HL-60/S4 (cell line): ENCODE measurements around the gene ATXN1.

Experiments used
- in situ Hi-C: fragments of 300-500 bp; cut with MboI; formaldehyde crosslinking; loops from 2 replicates; pipeline ENCODE4 v1.14.3; 2022; ENCODE audit warnings: low sequenced_read_pairs

Gene ATXN1

DNA sequence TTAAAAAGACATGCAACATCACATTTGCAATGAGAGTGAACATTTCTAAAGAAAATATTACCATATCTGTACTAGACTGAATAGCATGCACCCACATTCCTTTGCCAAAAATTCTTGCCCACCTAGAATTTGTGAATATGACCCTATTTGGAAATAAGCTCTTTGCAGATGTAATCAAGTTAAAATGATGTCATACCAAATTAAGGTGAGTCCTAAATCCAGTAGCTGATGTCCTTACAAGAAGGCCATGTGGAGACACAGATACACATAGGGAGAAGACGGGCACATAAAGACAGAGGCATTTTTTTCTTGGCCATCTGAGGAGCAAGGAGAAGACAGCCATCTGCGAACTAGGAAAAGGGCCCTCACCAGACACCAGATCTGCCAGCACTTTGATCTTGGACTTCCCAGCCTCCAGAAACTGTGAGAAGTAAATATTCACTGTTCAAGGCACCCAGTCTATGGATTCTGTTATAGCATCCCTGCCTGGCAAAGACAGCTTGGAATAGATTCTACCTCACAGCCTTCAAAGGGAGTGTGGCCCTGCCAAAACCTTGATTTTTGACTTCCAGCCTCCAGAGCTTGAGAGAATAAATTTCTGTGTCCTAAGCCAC is 22.8 kb upstream of the ATXN1 start:
- in situ Hi-C loops = no loop called here

DNA sequence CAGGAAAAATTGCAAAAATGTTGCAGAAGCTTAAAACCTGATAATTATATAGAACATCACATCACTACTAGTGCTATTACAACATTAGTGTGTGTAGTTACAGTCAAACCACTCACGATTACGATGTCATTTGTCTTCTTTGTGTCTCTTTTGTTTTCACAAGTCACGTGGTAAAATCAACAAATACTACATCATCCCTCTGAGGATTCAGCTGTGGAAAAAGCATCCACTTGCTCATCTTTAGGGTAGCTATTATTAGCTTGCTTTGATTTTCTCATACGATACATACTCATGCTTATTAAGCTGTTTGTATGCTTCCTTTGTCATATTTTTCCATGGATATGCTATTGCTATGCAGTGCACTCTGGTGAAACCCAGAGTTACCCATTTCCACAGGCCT is 22.2 kb upstream of the ATXN1 start:
- in situ Hi-C loops = no loop called here

DNA sequence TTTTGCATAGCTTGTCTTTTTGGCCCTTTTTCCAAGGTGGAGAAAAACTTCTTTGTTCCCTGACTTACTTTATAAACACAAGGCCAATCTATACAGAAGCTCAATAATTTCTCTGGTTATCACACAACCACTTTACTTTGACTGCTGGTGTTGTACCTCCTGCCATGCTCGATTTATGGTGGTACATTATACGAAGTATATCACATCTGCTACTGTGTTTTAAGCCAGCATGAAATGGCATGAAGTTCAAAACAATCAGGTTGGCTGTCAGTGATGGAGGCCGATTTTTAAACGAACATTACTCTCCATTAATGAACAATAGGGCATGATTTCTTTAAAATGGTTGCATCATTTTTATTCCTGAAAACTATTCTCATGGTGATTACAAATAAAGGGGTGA is 21.0 kb upstream of the ATXN1 start:
- in situ Hi-C loops = no loop called here

DNA sequence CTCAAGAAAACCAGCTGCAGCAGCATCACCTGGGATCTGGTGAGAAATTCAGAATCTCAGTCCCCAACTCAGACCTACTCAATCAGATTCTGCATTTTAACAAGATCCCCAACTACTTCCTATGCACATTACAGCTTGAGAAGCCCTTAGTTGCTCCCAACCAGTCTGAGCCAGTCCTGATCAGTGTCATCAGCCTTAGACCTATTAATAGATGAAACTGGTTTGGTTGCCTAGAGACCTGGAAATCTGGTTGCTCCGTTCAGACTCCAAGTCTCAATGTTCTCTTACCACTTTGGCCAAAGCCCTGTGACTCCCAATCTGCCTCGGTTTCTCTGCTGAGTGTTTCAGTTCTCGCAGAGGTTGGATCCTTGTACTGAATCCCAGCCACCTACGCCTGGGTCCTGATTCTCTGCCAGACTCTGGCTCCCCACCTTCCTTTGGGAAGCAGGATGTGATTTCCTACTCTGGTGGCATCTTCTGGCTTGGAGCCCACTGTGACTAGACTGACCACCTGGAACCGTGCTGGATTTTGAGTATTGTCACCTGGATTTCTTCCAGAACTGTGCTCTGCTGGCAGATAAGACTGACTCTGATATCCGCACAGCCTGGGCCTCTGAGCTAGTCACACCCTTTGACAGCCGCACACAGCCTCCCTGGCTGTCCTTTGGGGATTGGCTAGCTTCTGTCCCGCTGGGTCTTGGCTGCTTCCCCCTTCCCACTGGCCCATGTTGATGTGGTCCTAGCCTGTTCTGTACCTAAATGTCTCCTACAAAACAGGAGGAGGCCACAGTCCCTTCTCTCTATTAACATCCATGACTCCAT is 20.3 kb upstream of the ATXN1 start:
- in situ Hi-C loops = no loop called here

DNA sequence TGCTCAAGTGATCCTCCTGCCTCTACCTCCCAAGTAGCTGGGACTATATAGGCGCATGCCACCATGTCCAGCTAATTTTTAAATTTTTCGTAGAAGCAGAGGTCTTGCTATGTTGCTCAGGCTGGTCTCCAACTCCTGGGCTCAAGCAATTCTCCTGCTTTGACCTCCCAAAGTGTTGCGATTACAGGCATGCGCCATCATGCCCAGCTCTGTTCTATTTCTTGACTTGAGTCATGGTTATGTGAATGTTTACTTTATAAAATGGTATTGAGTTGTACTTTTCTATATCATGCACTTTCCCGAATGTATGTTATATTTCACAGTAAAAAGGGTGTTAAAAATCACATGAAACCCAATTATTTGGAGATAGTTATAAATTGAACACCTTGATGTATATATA is 17.3 kb upstream of the ATXN1 start:
- in situ Hi-C loops = loop anchor here (10.0 kb wide), 1 partner anchor 176 kb away; no protein-coding TSS in a partner anchor

DNA sequence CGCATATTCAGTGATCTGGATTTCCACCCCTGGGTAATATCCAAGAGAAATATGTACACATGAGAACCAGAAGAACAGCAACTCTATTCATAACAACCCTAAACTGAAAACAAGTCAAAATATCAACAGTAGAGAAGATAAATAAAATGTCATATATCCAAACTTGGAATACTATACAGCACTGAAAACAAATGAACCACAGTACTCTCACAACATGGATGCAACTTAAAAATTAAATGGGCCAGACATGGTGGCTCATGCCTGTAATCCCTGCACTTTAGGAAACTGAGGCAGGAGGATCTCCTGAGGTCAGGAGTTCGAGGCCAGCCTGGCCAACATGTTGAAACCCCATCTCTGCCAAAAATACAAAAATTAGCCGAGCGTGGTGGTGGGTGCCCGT is 16.5 kb upstream of the ATXN1 start:
- in situ Hi-C loops = loop anchor here (10.0 kb wide), 1 partner anchor 177 kb away; no protein-coding TSS in a partner anchor

DNA sequence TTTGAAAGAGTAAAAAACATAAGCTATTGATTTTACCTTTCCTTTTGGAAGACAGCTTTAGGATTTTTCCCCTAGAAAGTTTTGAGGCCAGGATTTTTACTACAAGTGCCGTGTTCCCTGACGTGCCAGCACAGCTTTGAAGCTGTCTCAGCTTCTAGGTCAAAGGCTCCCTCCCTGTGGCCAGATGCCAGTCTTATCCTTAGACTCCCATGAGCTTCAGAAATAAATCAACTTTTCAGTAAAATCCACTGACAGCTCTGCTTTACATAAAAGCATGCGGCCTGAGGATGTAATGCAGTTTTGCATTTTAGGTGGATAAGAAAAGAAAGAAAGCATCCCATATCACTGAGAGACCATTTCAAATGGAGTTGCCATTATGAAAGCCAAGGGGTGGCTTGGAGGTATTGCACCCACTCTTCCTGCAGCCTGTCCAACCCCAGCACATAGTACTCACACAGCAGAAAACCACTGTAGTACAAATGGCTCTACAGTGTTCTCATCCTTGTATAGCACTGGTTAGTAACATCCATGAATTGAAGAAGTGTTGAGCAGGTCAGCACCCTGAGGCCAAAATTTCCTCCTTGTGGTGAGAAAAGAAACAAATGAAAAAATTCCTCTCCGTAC is 15.2 kb upstream of the ATXN1 start:
- in situ Hi-C loops = loop anchor here (10.0 kb wide), 1 partner anchor 178 kb away; no protein-coding TSS in a partner anchor

DNA sequence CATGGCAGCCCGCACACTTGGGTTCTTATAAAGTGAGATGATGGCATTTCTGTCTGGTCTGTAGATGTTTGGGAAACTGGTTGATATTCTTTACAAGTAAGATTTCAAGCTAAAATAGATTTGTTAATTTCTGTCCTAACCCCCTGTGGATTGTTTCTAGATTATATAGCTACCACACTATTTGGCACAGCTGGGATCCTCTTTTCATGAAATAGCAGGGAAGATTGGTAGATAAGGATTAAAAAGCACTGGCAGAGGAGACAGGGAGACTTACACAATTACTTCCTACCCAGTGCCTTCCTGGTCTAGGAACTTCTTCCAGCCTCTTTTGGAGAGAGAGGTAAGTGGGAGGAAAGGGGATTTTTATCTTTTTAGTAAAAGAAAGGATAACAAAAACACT is 13.2 kb upstream of the ATXN1 start:
- in situ Hi-C loops = loop anchor here (10.0 kb wide), 1 partner anchor 180 kb away; no protein-coding TSS in a partner anchor

DNA sequence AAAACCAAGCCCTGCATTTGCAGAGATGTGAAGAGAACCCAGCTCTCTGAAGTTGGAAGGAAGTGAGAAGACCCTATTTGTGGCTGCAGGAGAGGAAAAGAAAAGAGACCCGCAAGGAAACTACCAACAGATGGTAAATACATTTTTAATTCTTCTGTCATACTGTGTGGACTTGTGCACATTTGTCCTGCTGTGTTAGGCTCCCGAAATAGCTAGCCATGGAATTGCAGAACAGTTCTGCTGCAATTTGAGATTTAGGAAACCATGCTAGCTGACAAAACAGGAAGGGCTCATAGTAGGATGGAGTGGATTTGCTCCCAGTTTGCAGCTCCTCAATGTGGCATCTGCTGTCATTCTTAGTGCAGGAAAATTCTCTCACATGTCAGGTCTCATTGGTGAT is 12.1 kb upstream of the ATXN1 start:
- in situ Hi-C loops = loop anchor here (10.0 kb wide), 1 partner anchor 181 kb away; no protein-coding TSS in a partner anchor

DNA sequence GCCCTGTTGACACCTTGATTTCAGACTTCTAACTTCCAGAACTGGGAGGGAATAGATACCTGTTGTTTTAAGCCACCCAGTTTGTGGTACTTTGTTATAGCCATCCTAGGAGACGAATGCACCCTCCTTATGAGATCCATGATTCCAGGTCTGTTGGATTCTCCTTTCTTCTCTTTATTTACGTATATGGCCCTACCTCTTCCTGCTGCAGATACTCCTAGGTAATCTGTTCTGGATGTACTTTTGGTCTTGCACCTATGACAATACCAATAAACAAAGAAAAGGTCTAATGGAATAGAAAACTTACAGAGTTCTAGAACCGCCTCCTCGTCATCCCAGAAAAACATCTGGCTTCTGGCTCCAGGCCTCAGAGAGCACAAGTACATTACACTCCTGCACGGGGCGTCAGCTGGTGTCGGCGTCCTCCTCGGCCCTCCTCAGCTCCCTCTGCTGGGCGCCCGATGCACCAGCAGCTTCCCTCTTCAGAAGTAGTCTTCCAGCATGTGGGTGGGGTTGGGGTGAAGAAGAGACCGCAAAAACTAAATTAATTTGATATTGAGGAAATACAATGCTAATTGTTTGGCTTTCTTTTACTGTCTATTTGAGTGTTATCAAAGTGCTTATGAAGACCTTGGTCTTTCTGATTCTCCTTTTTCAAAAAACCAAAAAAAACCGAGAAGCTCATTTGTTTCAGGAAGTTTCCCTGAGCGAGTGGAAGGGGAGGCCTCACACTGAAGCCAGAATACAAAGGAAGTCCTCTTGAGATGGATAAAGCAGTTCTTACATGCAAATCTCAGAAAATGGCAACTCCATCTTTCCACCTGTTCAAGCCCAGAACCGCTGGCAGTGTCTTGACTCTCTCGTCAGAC is 9.7 kb upstream of the ATXN1 start:
- in situ Hi-C loops = loop anchor here (10.0 kb wide), 1 partner anchor 184 kb away; no protein-coding TSS in a partner anchor

DNA sequence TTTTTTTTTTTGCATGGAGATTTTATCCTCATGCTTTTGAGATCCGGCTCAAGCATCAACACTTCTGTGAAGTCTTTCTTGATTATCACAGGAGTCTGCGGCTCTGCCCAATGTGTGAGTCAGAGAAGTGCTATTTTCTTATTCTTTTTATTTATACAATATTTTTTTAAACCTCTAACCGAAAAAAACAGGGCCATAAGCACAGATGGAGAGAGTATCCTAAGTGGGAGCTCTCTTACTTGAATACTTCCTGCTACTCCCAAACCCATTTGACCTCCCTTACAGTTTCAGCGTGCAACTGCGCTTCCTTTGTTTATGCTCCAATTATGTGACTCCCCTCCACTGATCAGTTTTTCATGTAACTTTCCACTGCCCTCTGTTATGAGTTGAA is 8.7 kb upstream of the ATXN1 start:
- in situ Hi-C loops = loop anchor here (10.0 kb wide), 3 partner anchors 185 to 435 kb away; no protein-coding TSS in a partner anchor

DNA sequence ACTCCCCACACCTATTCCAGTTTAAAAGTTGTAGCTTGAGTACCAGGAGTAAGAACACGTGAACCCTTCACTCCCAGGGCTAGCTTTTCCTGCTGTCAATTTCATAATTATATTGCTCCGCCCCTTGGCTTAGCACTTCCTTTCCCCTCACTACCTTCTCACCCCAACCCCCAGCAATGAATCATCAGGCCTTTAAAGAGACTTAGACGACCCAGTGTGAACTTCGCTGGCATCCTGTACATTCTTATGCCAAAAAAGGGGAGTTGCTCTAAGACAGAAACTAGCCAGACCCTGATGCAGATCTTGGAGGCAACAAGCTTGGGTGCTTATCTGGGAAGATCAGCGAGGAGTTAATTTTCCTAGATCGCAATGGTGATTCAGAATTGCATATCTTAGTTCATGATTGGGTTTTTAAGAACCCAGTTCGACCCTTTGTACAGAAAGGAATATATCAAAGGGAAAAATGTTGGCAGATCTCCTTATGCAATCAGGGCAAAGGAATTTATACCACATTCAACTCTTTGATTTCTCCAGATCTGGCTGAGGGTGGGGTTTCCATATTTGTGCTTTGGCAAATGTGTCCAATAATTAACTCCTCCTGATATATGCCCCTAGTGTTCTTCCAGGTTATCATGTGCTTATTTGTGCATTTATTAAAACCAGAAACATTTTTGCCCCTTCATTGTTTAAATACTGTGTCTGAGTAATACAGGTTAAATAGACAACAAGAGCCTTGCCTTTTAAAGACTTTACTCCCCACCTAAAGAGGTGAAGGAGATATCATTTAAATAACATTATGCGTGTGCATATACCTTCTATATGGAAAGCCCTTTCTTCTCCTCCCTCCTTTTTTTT is 8.1 kb upstream of the ATXN1 start:
- in situ Hi-C loops = loop anchor here (10.0 kb wide), 2 partner anchors 255 to 435 kb away; no protein-coding TSS in a partner anchor

DNA sequence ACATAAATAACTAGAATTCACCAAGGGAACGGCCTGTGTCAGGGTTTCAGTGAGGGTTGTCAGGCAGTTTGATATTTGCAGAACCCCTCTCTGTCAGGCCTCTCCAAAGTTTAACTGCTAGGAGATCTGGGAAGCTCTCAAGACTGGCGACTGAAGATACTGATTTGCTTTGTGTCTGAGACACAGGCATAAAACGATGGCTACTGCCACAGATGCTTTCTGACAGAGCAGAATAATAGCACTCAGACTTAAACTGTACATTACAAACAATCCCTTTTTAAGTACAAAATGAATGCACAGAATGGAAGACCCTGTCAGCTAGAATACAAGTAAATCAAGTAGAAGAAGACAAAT is 7.2 kb upstream of the ATXN1 start:
- in situ Hi-C loops = loop anchor here (10.0 kb wide), 2 partner anchors 254 to 434 kb away; no protein-coding TSS in a partner anchor

DNA sequence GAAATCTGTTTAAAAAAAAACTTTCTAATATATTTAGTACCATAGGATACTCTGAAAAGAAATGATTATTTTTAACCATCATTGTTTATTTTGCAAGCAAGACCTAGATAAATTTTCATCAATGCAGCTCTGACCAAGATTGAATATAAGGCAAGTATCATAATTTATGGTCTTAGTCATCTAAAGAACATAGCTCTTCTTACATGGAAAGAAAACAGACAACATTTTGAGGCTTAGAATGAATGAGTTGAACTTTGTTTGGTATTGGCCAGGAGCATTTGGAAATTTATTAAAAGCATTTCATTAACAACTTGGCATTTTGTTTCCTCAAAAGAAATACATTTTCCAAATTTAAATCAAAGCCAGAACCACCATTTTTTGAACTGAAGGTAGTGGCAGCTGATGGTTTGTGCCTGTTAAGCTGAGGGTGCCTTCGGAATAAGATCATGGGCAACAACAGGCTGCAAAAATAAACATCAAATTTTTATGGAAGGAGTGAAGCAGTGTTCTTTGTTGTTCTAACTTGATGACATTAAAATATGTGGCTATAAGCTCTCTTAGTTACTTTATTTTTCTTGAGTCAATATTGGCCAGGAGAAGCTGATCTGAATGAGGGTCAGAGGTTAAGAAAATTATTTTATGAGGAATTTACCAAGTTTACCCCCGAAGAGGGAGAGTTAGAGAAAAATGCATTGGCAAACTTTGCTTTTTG is 6.7 kb upstream of the ATXN1 start:
- in situ Hi-C loops = loop anchor here (10.0 kb wide), 2 partner anchors 253 to 433 kb away; no protein-coding TSS in a partner anchor

DNA sequence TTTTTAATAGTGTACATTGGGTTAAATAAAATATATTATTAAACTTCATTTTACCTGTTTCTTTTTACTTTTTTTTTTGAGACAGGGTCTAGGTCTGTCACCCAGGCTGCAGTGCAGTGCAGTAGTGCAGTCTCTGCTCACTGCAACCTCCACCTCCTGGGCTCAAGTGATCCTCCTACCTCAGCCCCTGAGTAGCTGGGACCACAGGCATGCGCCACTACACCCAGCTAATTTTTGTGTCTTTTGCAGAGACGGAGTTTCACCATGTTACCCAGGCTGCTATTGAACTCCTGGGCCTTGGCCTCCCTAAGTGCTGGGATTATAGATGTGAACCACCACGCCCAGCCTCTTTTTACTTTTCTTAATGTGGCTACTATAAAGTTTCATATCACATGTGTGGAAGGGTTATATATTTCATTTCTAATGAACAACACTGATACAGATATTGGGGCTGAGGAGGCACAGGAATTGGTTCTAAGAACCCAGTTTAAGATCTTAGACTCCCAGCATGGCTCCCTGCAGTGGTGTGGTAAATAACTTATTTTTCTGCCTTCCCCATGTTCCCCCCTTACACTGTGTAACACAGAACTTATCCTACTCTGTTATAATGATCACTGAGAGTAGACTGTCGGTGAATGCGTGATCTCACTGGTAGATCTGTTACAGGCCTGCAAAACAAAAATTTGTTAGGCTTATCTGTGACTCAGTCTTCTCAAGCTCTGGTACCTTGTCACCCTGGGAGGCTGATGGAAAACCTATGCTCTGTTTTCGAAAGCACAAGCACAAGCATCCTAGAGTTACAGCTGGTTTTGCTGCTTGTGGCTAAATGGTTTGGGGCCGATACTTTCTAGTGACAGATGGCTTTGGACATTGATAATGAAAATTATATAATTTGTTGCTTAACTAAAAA is 5.8 kb upstream of the ATXN1 start:
- in situ Hi-C loops = loop anchor here (10.0 kb wide), 2 partner anchors 252 to 432 kb away; no protein-coding TSS in a partner anchor

DNA sequence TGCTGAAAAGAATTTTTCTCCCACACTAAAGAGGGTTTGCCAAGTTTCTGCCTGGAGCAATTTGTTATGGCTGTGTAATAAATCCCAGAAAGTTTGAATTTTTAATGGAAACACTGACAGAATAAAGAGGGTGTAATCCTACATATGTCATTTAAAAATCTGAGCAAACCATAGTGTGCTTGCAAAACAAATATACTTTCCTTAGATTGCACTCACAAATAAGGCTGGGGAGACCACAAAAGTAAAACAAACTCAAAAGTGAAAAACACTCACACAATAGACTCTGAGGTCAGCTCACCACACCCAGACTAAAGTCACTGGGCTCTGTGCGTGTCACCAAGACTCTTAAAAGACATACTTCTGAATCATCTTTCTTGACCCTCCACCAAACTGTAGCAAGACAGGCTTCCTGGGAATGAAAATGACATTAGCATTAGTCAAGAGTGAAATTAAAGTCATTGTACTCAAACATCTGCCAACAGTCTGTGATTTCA is 4.8 kb upstream of the ATXN1 start:
- in situ Hi-C loops = loop anchor here (10.0 kb wide), 2 partner anchors 251 to 431 kb away; no protein-coding TSS in a partner anchor

DNA sequence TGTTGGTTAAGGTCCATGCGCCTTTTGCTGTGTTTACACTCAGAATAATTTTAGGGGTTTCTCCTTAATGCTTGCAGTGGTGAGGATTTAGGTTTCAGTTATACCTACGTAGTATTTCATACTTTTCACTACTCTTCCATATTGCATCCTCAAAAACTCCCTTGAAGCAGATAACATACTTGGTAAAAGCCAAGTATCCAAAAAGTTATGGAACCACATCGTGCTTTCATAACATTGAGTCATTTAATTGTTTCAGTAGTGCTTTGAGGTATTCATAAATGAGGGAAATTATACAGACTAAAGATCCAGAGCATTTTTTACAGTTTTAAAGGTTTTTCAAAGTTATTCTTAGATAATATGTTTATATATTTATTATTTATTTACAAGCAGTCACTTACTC is 4.0 kb upstream of the ATXN1 start:
- in situ Hi-C loops = loop anchor here (10.0 kb wide), 2 partner anchors 250 to 430 kb away; no protein-coding TSS in a partner anchor
